Erythroblast (primary cell): ENCODE measurements around the gene MICAL3.

Experiments used
- GATA1 ChIP-seq: IDR thresholded peaks from 2 replicates; pipeline ENCODE4 v1.6.1; 2011; ENCODE audit warnings: low read depth, mild to moderate bottlenecking, control low read depth, low read length, moderate library complexity
- POLR2A ChIP-seq: IDR thresholded peaks from 2 replicates; pipeline ENCODE4 v1.6.1; 2011; ENCODE audit warnings: mild to moderate bottlenecking, low read length

- TF ChIP-seq POLR2A: no peak
- no peak for TF ChIP-seq GATA1
Observed at GRCh38 chr22:18012531-18012930, 11.8 kb downstream of the MICAL3 start.
